ENCODE data around the gene STUM.

STUM gene

DNA sequence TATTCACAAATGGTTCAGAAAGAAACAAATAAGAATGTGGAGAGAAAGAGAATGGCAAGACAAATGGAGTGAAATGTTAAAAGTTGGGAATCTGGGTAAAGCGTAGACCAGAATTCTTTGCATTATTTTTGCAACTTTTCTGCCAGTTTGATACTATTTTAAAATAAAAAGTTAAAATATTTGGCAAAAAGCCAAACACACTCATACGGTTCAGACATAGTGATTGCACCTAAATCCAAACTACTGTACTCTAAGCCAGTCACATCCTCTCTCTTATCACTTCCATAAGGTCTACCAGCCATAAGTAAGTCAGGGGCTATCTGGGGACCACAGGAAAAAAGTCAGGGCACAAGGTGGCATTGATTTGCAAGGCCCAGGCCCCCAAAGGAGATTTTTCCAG, 14.4 kb downstream of the STUM start:
- DNase-seq (ENCODE audit: low spot score) = no peak

- no peak for DNase-seq (ENCODE audit: low spot score)
Observed at GRCh38 chr1:226563666-226564065, 15.1 kb downstream of the STUM start.

GRCh38 chr1:226565476-226565875, 16.9 kb downstream of the STUM start:
- DNase-seq (ENCODE audit: low spot score) = no peak

- DNase-seq (ENCODE audit: low spot score) = no peak
Observed at GRCh38 chr1:226566234-226566633, 17.7 kb downstream of the STUM start.

DNA sequence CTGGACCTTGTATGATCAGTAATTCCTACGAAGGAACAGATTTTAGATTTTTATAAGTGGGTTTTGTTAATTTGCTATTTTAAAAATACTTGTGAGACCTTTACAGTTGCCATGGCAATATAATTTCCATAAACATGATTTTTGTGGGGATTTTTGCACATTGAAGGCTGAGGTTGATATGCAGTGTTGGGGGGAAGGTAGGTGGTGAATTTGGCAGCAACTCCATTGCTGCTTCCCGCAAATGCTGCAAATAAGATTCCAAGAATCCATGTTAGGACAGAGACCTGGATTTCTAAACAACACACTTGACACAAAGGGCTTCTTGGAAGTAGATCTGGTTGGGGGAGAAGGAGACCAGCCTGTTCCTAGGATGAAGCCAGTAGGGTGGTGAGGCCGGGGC, 18.2 kb downstream of the STUM start:
- DNase-seq (ENCODE audit: low spot score) = no peak

DNA sequence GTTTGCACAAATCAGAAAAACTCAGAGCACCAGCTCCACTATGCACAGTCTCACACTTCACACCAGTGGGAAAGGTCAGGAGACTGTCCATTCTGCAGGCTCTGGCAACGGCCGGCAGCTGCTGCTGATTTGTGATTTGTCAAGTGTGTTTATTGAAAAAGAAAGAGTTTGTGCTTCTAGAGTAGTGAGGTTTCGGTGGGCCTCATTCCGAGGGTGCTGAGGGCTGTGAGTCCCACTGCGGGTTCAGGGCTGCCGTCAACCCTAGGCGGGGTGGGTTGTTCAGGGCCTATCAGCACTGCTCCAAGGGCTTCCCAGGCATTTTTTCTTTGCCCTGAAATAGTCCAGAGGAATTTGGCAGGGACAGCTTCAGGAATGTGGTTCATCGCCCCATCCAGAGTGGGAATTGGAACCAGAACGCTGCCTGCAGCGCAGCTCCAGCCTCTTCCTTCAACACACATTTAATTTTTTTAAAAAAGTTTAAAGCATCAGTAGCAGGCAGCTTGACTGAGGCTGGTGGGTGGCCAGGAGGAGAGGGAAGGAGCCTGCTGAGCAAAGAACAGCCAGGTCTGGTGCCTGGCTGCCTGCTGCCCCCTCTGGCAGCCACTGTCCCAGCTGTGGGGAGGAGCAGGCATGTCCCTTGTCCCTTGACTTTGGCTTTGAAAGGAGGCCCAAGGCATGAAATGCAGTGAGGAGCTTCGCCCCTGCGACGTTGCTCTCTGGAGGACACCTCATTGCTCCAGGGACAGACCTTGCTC, 19.7 kb downstream of the STUM start:
- DNase-seq (ENCODE audit: low spot score) = peak; percentile 59

DNA sequence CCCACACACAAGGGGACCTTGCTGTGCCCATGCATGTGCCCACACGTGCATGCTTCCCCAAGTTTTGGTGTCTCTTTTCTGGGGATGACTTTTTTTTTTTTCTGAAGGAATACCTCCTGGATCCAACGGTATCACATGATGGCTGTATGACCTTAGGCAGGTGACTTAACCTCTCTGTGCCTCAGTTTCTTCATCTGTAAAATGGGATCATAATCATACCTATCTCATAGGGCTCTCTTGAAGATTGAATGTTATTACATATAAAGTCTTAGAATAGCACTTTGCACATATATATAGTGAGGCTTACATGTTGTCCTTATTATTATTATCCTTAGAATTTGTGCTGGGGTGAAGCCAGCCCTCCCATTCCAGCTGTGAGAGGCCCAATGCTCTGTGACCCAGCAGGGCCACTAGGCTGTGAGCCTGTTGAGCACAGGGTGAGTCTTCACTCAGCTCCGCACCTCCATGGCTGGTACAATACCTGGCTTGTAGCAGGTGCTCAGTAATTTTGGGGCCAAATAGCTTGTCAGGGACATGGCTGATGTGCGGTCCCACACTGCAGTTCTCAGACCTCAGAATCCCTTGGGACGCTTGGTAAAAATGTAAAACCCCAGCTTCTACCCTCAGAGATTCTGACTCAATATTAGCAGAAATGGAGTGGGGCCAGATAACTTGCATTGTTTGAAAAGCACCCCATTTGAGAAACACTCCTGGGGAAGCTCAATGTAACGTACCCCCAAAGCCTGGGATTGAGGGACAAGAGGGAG, 20.6 kb downstream of the STUM start:
- no peak for DNase-seq (ENCODE audit: low spot score)

GRCh38 chr1:226569879-226570547, 21.4 kb downstream of the STUM start:
- peak; percentile 58 for DNase-seq (ENCODE audit: low spot score)

DNA sequence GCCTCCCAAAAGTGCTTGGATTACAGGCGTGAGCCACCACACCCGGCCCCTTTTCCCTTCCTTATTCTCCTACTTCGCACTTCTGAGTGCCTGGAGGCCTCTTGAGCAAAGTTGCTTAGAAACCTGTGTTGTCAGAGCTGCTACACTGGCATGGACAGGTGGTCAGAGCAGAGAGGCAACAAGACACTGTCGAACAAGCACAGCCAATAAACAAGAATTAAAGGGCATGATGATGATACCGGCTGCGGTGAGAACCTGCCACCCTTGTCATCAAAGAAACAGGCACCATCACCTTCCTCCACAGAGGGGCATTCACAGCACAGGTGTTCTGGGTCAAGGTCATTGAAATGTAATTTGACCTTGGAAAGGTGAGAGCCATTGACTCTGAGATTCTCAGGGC, 23.3 kb downstream of the STUM start:
- no peak for DNase-seq (ENCODE audit: low spot score)

GRCh38 chr1:226572325-226572726, 23.8 kb downstream of the STUM start:
- no peak for DNase-seq (ENCODE audit: low spot score)

DNA sequence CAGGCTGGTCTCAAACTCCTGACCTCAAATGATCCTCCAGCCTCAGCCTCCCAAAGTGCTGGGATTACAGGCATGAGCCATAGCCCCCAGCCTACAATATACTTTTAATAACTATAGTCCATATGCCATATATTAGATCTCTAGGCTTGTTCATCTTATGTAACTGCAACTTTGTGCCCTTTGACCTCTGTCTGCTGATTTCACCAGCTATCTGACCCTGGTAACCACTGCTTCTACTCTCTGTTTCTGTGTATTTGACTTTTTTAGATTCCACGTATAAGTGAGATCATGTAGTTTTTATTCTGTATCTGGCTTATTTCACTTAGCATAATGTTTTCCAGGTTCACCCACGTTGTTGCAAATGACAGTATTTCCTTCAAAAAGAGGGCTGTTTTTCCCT, 25.5 kb downstream of the STUM start:
- no peak for DNase-seq (ENCODE audit: low spot score)

- DNase-seq (ENCODE audit: low spot score) = no peak
Observed at GRCh38 chr1:226574591-226575435, 26.2 kb downstream of the STUM start.

DNA sequence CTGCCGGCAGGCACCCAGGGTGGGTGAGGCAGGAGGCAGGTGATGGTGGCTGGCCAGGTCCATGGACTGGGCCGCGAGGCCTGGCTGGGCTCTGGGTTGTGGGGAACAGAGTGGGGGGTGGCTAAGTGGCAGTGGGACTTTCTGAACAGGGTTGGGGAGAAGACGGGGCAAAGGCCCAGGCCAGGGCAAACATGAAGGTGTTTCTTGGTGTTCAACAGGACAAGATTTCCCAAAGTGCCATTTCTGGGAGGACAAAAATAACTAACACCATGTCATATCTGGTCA, 26.8 kb downstream of the STUM start:
- DNase-seq (ENCODE audit: low spot score) = no peak

- no peak for DNase-seq (ENCODE audit: low spot score)
Observed at GRCh38 chr1:226575739-226576378, 27.3 kb downstream of the STUM start.

GRCh38 chr1:226576601-226577000, 28.0 kb downstream of the STUM start:
- no peak for DNase-seq (ENCODE audit: low spot score)

- DNase-seq (ENCODE audit: low spot score) = no peak
Observed at GRCh38 chr1:226577401-226578180, 29.0 kb downstream of the STUM start.

- DNase-seq (ENCODE audit: low spot score) = no peak
Observed at GRCh38 chr1:226578946-226579578, 30.5 kb downstream of the STUM start.

GRCh38 chr1:226579781-226580323, 31.3 kb downstream of the STUM start:
- no peak for DNase-seq (ENCODE audit: low spot score)

DNA sequence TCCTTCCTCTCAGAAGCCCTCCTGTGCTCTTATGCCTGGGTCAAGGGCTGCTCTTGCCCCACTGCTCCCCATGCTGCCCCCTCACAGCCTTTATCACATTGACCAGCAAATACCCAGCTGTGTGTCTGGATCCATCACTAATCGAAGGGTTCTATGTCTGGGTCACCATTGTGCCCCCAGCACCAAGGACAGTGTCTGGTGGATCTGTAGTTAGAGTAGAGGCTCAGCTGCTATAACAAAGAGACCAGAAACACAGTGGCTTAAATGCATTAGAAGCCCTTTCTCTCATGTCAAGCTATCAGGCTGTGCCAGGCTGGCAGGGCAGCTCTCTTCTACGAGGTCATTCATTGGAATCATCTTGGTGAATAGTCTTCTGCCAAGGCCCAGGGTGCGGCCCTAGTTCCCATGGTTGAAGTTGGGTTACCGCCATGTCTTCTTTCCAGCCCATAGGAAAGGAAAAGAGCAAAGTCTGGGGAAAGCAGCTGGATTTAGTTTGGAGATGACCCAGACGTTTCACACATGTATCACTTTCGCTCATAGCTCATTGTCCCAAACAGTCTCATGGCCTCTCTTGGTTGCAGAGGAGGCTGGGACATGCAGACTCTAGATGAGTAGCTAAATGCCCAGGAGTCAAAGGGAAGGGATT, 32.2 kb downstream of the STUM start:
- no peak for DNase-seq (ENCODE audit: low spot score)

All from HuH-7 (cell line).